Lower leg skin (tissue), 3 donors: ENCODE results near the gene RAB40B.

ENCODE experiments used
- CTCF ChIP-seq, 3 donors: fragments of 450-650 bp; IDR thresholded peaks; one replicate each; pipeline ENCODE4 v1.5.1; 2016; ENCODE audit warnings: antibody characterized with exemption in 3 of 3, mild to moderate bottlenecking in 3 of 3, moderate library complexity in 2 of 3
- POLR2A ChIP-seq, 2 donors: fragments of 450-650 bp; IDR thresholded peaks; one replicate each; pipeline ENCODE4 v1.6.1; 2016 to 2017; ENCODE audit warnings: antibody characterized with exemption in 2 of 2, mild to moderate bottlenecking in 1 of 2, moderate library complexity in 1 of 2

DNA sequence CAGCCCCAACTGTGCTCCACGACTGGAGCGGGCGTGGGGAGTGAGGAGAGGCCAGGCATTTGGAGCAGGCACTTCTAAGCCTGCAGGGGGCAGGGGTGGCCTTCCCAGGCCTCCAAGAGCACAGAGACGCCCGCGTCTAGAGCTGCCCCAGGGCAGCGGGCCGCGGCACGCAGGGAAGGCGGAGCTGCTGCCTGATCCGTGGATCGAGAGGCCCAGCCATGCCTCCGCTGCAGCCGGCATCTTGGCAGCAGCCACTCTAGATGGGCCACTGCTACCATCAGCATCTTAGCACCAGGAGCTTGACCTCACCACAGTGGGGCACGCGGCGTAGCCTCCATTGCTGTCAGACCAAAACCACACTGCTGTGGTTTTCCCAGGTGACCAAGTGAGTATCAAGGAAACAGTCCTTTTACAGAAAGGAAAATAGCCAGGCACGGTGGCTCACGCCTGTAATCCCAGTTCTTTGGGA lies 29.8 kb downstream of the RAB40B start:
- TF ChIP-seq POLR2A (IDR thresholded peaks at IDR 0.05): no peak
- TF ChIP-seq CTCF (IDR thresholded peaks at IDR 0.05): no peak
